BE2C (cell line): Measurements from ENCODE around the gene AGBL4.

Experiments
- DNase-seq: peaks from one replicate; pipeline ENCODE4 v3.0.0-alpha.2; 2020
- H3K27me3 ChIP-seq: fragments of 250-450 bp; sonication (Bioruptor Pico); 2 replicates; pipeline ENCODE4 v1.5.1; 2020; ENCODE audit warnings: mild to moderate bottlenecking
- H3K36me3 ChIP-seq: fragments of 250-450 bp; sonication (Bioruptor Pico); 2 replicates; pipeline ENCODE4 v1.5.1; 2020; ENCODE audit warnings: mild to moderate bottlenecking
- H3K4me1 ChIP-seq: fragments of 250-450 bp; sonication (Bioruptor Pico); 2 replicates; pipeline ENCODE4 v1.5.1; 2020
- H3K4me3 ChIP-seq: 2 replicates; pipeline ENCODE4 v1.5.1; 2011; ENCODE audit warnings: low read depth, low read length
- H3K9me3 ChIP-seq: fragments of 250-450 bp; sonication (Bioruptor Pico); 2 replicates; pipeline ENCODE4 v1.5.1; 2020
- TF ChIP-seq, protein P1 (sequence below): IDR thresholded peaks from 2 replicates; pipeline ENCODE4 v1.5.1; 2012; ENCODE audit warnings: mild to moderate bottlenecking, low read depth, low read length

Gene AGBL4

DNA sequence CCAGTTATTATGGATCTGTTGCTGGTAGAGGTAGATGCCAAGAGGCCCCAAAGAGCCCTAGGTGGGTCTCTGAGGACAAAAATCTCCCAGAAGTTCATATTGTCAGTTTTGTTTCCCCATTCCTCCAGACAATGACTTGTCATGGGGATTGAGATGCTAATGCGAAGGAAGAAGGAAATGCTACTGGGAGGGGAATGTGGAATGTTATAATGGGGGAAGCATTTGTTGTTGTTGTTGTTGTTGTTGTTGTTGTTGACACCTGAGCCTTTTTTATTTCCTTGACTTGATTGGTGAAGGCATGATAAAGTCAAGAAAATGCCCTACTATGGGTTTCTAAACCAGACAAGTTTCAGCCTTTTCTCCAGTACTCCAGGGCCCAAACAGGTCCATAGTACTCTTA, 1356.0 kb downstream of the AGBL4 start:
- no peaks in the 10 kb centered on the region for H3K9me3 ChIP-seq
- no peaks in the 10 kb centered on the region for H3K4me1 ChIP-seq
- TF ChIP-seq, protein P1, sequence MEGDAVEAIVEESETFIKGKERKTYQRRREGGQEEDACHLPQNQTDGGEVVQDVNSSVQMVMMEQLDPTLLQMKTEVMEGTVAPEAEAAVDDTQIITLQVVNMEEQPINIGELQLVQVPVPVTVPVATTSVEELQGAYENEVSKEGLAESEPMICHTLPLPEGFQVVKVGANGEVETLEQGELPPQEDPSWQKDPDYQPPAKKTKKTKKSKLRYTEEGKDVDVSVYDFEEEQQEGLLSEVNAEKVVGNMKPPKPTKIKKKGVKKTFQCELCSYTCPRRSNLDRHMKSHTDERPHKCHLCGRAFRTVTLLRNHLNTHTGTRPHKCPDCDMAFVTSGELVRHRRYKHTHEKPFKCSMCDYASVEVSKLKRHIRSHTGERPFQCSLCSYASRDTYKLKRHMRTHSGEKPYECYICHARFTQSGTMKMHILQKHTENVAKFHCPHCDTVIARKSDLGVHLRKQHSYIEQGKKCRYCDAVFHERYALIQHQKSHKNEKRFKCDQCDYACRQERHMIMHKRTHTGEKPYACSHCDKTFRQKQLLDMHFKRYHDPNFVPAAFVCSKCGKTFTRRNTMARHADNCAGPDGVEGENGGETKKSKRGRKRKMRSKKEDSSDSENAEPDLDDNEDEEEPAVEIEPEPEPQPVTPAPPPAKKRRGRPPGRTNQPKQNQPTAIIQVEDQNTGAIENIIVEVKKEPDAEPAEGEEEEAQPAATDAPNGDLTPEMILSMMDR = no peak
- no peak overlapping the region for H3K4me3 ChIP-seq
- no peaks in the 10 kb centered on the region for H3K27me3 ChIP-seq
- no peaks in the 10 kb centered on the region for H3K36me3 ChIP-seq
- no peak for DNase-seq

DNA sequence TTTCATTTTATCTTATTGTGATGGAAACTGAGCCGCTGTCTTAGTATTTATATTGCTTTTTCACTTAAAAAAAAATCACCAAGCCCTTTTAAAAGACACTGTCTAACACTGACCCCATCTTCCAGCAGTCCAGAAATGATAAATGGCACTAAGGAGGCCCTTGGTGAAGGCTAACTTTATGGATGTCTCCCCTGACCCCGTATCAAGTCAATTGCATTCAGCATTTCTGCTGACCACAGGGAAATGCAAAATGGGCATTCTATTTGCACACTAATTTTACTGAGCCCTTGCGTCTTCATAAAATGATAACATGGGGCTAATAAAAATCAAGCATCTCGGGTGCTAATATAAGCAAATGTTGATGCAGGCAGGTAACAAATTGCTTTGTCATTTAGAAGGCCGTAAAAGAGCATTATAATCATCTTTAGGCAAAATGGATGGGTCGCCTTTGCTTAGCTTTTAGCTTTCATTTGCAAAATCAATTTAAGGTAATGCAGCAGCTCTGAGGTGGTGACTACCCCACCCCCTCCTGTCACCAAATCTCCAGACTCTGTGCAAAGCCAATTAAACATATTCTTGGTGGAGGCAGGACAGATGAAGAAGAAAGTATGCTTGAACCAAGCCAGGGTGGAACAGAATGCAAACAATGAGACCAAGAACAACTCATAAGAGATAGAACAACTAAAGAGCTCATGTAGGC, 1357.9 kb downstream of the AGBL4 start:
- no peak for DNase-seq
- TF ChIP-seq, protein P1 = no peak
- H3K27me3 ChIP-seq = no peaks in the 10 kb centered on the region
- H3K4me3 ChIP-seq = no peak overlapping the region
- H3K9me3 ChIP-seq = no peaks in the 10 kb centered on the region
- H3K36me3 ChIP-seq = no peaks in the 10 kb centered on the region
- H3K4me1 ChIP-seq = no peaks in the 10 kb centered on the region

DNA sequence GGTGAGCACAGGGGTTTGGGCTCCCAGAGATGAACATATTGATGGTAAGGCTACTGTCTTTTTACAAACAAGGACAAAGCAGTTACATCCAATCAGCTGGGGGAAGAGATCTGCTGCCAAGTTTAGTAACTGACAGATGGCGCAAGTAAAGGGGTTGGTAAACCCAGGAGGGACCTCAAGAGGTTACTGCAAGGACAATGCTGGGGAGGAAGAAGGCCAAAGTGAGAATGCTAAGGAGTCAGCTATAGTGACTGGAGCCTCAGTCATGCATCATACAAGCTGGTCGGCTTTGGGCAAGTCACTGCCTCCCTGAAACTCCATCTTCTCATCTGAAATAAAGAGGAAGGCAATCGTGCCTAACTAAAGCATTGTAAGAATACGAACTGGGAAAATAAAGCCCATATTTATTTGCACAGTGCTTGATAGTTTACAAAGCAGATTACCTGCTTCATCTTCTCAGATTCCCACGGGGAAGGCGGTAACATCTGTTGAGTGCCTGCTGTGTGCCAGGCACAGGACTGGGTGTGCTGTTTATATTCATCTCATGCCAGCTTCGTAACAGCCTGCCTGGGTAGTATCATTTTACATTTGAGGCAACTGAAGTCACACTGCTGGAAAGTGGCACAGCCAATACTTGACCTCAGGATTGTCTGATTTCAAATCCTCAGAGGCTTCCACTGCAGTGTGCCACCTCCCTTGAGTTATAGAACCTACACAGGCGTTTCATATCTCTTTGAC, 1361.9 kb downstream of the AGBL4 start:
- DNase-seq = no peak
- TF ChIP-seq, protein P1 = no peak
- Histone ChIP-seq H3K4me1 (no peaks in the 10 kb centered on the region), H3K36me3 (no peaks in the 10 kb centered on the region), H3K27me3 (no peaks in the 10 kb centered on the region), H3K9me3 (no peaks in the 10 kb centered on the region), H3K4me3 (no peak overlapping the region)

DNA sequence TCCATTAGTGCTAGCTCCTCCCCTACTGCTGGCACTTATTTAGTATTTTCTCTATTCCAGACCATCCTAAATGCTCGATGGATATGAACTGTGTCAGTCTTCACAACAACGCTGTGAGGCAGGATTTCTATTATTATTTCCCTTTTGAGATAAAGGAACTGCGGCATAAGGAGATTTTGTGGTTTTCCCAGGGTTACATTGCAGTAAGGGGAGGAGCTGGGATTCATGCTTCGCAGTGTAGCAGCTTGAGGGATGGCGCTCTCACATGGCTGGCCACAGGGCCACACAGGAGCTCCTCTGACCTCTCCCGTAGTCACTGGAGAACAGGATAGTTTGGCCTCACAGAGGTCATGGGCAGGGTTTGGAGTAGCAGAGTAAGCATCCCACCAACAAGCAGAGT, 1364.0 kb downstream of the AGBL4 start:
- DNase-seq = no peak
- H3K27me3 ChIP-seq = no peaks in the 10 kb centered on the region
- no peak overlapping the region for H3K4me3 ChIP-seq
- TF ChIP-seq, protein P1 = no peak
- H3K9me3 ChIP-seq = no peaks in the 10 kb centered on the region
- peaks cover 6% of the 10 kb centered on the region; the same call in 1 of the 2 replicates for H3K4me1 ChIP-seq
- H3K36me3 ChIP-seq = no peaks in the 10 kb centered on the region

DNA sequence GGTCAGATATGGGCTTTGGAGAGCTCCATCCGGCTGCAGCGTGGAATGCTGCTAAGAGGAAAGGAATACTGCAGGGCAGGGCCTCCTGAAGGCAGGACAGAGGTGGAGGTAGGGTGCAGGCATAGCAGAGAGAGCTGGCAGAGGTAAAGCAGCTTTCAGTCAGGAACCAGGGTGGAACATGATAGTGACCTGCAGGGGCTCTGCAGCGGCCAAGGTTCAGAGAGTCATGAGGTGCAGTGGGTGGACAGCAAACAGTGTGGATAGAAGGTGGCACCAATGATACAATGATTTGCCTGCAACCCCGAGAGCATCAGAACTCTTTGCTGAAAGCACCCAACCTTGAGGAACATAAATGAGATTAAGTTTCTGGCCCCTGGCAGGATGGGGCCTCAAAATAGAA, 1366.3 kb downstream of the AGBL4 start:
- H3K36me3 ChIP-seq = no peaks in the 10 kb centered on the region
- no peaks in the 10 kb centered on the region for H3K9me3 ChIP-seq
- no peak overlapping the region for H3K4me3 ChIP-seq
- no peaks in the 10 kb centered on the region for H3K27me3 ChIP-seq
- TF ChIP-seq, protein P1 = no peak
- H3K4me1 ChIP-seq = peaks cover 12% of the 10 kb centered on the region
- no peak for DNase-seq

DNA sequence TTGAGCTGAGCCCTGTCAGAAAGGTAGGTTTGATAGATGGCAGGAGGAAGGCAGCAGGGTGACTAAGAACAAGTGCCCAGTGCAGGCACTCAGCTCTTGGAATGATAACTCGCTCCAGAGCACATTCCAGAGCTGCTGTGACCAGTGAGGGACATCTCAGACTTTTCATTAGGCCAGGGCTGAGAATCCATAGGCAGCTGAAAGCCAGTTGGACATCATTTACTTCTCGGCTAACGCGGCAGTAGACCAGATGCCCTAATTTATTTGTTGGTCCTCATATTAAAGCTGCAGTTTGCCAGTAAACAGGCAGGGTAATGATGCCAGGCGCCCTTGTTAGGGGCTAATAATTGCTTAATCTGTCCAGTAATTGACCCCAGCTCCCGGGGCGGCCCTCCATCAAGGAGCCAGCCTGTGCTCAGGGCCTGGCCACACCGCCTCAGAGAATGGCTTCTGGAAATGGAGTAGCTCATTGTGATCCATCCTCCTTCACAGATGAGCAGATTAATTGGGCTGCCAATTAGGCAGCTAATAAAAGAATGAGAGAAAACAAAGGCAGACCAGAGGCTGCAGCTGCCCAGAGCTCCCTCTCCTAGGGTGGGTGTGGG, 1369.0 kb downstream of the AGBL4 start:
- no peaks in the 10 kb centered on the region for H3K27me3 ChIP-seq
- H3K36me3 ChIP-seq = no peaks in the 10 kb centered on the region
- H3K4me1 ChIP-seq = peaks cover 12% of the 10 kb centered on the region
- TF ChIP-seq, protein P1 = no peak
- peak; percentile 87 for DNase-seq
- H3K4me3 ChIP-seq = no peak overlapping the region
- H3K9me3 ChIP-seq = no peaks in the 10 kb centered on the region
